Measurements from ENCODE around the gene RAB5IF.

GRCh38 chr20:36644032-36644705 lies 38.6 kb downstream of the RAB5IF start:
- no peak for TF ChIP-seq CTCF (IDR thresholded peaks at IDR 0.05)
- no peak for TF ChIP-seq POLR2A (IDR thresholded peaks at IDR 0.05)
